ENCODE measurements around the gene SLC27A5. TPM values are rescaled to one million over a fixed set of nuclear protein-coding genes. Genes with fewer than 3 reads are reported as not detected.

The SLC27A5 gene
- total and polyA plus RNA-seq, 2 donors from 2014 or later: 10.8 to 41.5 TPM

DNA sequence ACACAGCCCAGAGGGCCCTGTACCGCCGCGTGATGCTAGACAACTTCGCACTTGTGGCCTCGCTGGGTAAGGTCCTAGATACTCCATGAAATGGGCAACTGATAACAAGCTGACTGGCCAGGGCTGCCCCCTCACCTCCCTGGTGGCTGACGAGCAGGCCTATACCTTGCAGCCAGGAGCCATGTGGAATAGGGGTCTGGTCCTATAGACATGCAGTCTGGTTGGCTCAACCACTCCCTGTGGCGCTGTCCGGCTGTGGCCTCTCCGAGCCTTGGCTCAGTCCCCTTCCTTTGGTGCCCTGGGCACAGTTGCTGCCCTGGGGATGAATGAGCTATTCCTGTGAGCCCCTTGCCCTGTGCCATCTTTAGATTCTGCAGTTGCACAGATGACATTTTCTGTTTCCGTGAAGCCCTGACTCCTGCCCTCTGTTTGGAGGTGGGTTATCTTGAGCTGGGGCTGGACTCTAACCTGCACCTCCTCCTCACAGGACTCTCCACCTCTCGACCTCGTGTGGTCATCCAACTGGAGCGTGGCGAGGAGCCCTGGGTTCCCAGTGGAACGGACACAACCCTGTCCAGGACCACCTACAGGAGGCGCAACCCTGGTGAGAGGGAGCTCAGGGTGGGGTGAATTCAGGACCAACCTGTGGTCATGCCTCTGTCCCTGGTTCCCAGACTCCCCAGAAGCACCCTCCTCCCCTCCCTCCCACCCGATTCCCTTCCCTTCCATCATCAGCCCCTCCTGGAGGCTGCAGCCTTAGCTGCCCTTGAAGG lies 42.4 kb downstream of the SLC27A5 start:
- no peak for DNase-seq
- Histone ChIP-seq H3K36me3 (ENCODE audit: control insufficient read depth in 2 of 3, insufficient read depth in 3 of 3, low read length in 3 of 3) (peaks cover 0 to 7% (median 4%) of the 10 kb centered on the region in 3 donors), H3K4me1 (ENCODE audit: control insufficient read depth in 2 of 3, insufficient read depth in 2 of 3, low read depth in 1 of 3, low read length in 3 of 3) (peaks cover 0 to 9% (median 0%) of the 10 kb centered on the region in 3 donors), H3K27ac (ENCODE audit: low read depth in 2 of 2, low read length in 2 of 2) (no peak overlapping the region), H3K9ac (ENCODE audit: low read length in 3 of 3) (no peak overlapping the region), H3K4me3 (ENCODE audit: low read length in 3 of 3) (no peak overlapping the region), H3K9me3 (ENCODE audit: control insufficient read depth in 2 of 3, insufficient read depth in 1 of 3, low read length in 3 of 3) (no peaks in the 10 kb centered on the region), H3K27me3 (ENCODE audit: control insufficient read depth, insufficient read depth, low read length) (no peaks in the 10 kb centered on the region)
- FAIRE-seq: no peak
- intact Hi-C loops (cut with DNase I): no loop called here
- no peak for TF ChIP-seq CTCF (IDR thresholded peaks at IDR 0.05; ENCODE audit: borderline replicate concordance, extremely low read depth, insufficient read depth)

GRCh38 chr19:58468216-58468839 lies 43.5 kb downstream of the SLC27A5 start:
- H3K27me3 ChIP-seq (ENCODE audit: control insufficient read depth, insufficient read depth, low read length): no peaks in the 10 kb centered on the region
- FAIRE-seq: no peak
- peaks cover 0 to 9% (median 0%) of the 10 kb centered on the region in 3 donors for H3K4me1 ChIP-seq (ENCODE audit: control insufficient read depth in 2 of 3, insufficient read depth in 2 of 3, low read depth in 1 of 3, low read length in 3 of 3)
- intact Hi-C loops (cut with DNase I): no loop called here
- DNase-seq: peak in 1 of 5 donors; percentile 53
- H3K27ac ChIP-seq (ENCODE audit: low read depth in 2 of 2, low read length in 2 of 2): no peak overlapping the region
- H3K36me3 ChIP-seq (ENCODE audit: control insufficient read depth in 2 of 3, insufficient read depth in 3 of 3, low read length in 3 of 3): peaks cover 0 to 7% (median 4%) of the 10 kb centered on the region in 3 donors
- H3K9ac ChIP-seq (ENCODE audit: low read length in 3 of 3): peak overlapping the region in 1 of 3 donors; percentile 46
- H3K4me3 ChIP-seq (ENCODE audit: low read length in 3 of 3): peak overlapping the region in 2 of 3 donors; percentile 25 to 32
- no peaks in the 10 kb centered on the region for H3K9me3 ChIP-seq (ENCODE audit: control insufficient read depth in 2 of 3, insufficient read depth in 1 of 3, low read length in 3 of 3)
- TF ChIP-seq CTCF (IDR thresholded peaks at IDR 0.05; ENCODE audit: borderline replicate concordance, extremely low read depth, insufficient read depth): no peak

GRCh38 chr19:58466760-58467589 lies 44.8 kb downstream of the SLC27A5 start, which contains the start of gene ZNF324:
Gene ZNF324 (plus strand): TSS chr19:58467080. CDS start chr19:58469186, 2,106 bp downstream.
- H3K4me3 ChIP-seq (ENCODE audit: low read length in 3 of 3): peak within 1 kb of the TSS; percentile 58 to 84 (median 68)
- FAIRE-seq (peak; percentile 70), DNase-seq (peak; percentile 98 to 100 (median 99))
- intact Hi-C loops (cut with DNase I): no loop called here
- no peaks in the 10 kb centered on the region for H3K27me3 ChIP-seq (ENCODE audit: control insufficient read depth, insufficient read depth, low read length)
- peak within 1 kb of the TSS in 1 of 2 donors; percentile 32 for H3K27ac ChIP-seq (ENCODE audit: low read depth in 2 of 2, low read length in 2 of 2)
- H3K4me1 ChIP-seq (ENCODE audit: control insufficient read depth in 2 of 3, insufficient read depth in 2 of 3, low read depth in 1 of 3, low read length in 3 of 3): peaks cover 0 to 9% (median 0%) of the 10 kb centered on the region in 3 donors
- H3K36me3 ChIP-seq (ENCODE audit: control insufficient read depth in 2 of 3, insufficient read depth in 3 of 3, low read length in 3 of 3): peaks cover 0 to 7% (median under 1%) of the 10 kb centered on the region in 3 donors
- no peak for TF ChIP-seq CTCF (IDR thresholded peaks at IDR 0.05; ENCODE audit: borderline replicate concordance, extremely low read depth, insufficient read depth)
- no peaks in the 10 kb centered on the region for H3K9me3 ChIP-seq (ENCODE audit: control insufficient read depth in 2 of 3, insufficient read depth in 1 of 3, low read length in 3 of 3)
- peak within 1 kb of the TSS; percentile 40 to 72 (median 61) for H3K9ac ChIP-seq (ENCODE audit: low read length in 3 of 3)

Measured in kidney (tissue), 14 donors.